ENCODE data around the gene ETV6.

DNA sequence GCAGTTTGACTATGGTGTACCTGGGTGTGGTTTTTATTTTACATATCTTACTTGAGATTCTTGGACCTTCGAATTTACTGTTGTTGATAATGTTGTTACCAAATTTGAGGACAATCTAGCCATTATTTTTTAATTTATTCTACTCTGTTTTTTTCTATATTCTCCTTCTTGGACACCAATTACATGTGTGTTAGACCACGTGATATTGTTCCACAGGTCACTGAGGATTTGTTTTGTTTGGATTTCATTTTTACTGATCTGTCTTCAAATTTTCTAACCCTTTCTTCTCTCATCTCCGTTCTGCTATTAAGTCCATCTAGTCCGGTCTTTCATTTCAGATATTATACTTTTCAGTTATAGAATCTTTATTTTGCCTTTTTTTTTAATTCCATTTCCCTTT is 216.3 kb downstream of the ETV6 start:
- TF ChIP-seq FOSL1 (IDR thresholded peaks at IDR 0.05; ENCODE audit: low read depth), result no peak
- no peak for TF ChIP-seq CTCF (IDR thresholded peaks at IDR 0.05 in 2 of 3, conservative IDR thresholded peaks at IDR 0.05 in 1 of 3; ENCODE audit: borderline replicate concordance in 1 of 3, insufficient read depth in 1 of 3, low read depth in 2 of 3, low read length in 2 of 3)
- no peak for TF ChIP-seq POLR2AphosphoS5 (IDR thresholded peaks at IDR 0.05; ENCODE audit: low read depth, low read length)
- TF ChIP-seq SP1 (IDR thresholded peaks at IDR 0.05; ENCODE audit: low read depth), result no peak
